ENCODE results near the gene OR52K1. TPM values are rescaled to one million over a fixed set of nuclear protein-coding genes. Genes with fewer than 3 reads are reported as not detected.
A peak's percentile ranks its signal among the peaks of the same experiment; 100 is the strongest.

The OR52K1 gene
- total and polyA plus RNA-seq, 5 donors, result 0.06 TPM; not detected in 4

DNA sequence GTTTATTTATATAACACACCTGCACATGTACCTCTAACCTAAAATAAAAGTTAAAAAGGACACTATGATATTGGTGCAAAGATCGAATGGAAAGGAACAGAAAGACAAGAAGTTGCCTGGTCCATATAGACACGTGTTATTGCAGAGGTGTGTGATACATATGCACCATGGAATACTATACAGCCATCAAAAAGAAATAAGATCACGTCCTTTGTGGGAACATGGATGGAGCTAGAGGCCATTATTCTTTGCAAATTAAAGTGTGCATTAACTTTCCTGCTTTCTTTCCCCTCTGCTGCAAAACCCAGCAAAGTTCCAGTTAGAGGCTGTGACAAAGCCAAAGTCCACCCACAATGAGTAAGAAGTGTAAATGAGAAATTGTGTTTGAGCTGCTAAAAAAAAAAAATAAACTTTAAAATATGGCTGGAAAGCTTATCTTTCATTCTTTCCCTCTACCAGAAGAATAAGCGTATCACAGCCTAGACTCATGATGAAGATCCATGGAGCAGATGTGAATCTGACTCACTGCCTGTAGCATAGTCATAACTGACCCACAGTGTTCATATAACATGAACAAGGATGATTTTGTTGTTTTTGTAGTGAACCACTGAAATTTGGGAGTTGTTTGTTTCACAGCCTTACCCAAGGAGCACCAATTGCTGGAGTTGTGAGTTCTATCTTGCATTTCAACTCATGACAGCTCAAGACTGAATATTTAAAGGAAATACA is 9.6 kb downstream of the OR52K1 start:
- no peaks in the 10 kb centered on the region for H3K9me3 ChIP-seq (ENCODE audit: control insufficient read depth, low read length)
- H3K4me3 ChIP-seq (ENCODE audit: low read length), result no peak overlapping the region
- no peaks in the 10 kb centered on the region for H3K4me1 ChIP-seq (ENCODE audit: control insufficient read depth, insufficient read depth, low read length)
- intact Hi-C loops (cut with DNase I), result loop anchor here in 3 of 4 donors (2.0 to 5.0 kb wide), 2 partner anchors 305 kb away; no protein-coding TSS in a partner anchor
- 83% methylated on average over 4 of the region's 4 CpGs for WGBS
- ATAC-seq (no peak), DNase-seq (no peak)
- no peaks in the 10 kb centered on the region for H3K27me3 ChIP-seq (ENCODE audit: control insufficient read depth, insufficient read depth)
- no peak overlapping the region for H3K27ac ChIP-seq (ENCODE audit: low read length)

GRCh38 chr11:4493480-4493818 is 11.0 kb downstream of the OR52K1 start:
- no peak overlapping the region for H3K4me3 ChIP-seq (ENCODE audit: low read length)
- H3K27ac ChIP-seq (ENCODE audit: low read length), result no peak overlapping the region
- DNase-seq (no peak), ATAC-seq (no peak)
- intact Hi-C loops (cut with DNase I), result loop anchor here in 3 of 4 donors (2.0 to 5.0 kb wide), 2 partner anchors 306 to 307 kb away; no protein-coding TSS in a partner anchor
- peaks cover 2% of the 10 kb centered on the region for H3K27me3 ChIP-seq (ENCODE audit: control insufficient read depth, insufficient read depth)
- 37% methylated on average over 5 of the region's 5 CpGs for WGBS
- no peaks in the 10 kb centered on the region for H3K9me3 ChIP-seq (ENCODE audit: control insufficient read depth, low read length)
- H3K4me1 ChIP-seq (ENCODE audit: control insufficient read depth, insufficient read depth, low read length), result no peaks in the 10 kb centered on the region

GRCh38 chr11:4495487-4495886 is 13.0 kb downstream of the OR52K1 start:
- no peak overlapping the region for H3K27ac ChIP-seq (ENCODE audit: low read length)
- DNase-seq (no peak), ATAC-seq (no peak)
- no peaks in the 10 kb centered on the region for H3K4me1 ChIP-seq (ENCODE audit: control insufficient read depth, insufficient read depth, low read length)
- H3K9me3 ChIP-seq (ENCODE audit: control insufficient read depth, low read length), result no peaks in the 10 kb centered on the region
- intact Hi-C loops (cut with DNase I), result no loop called here
- no peak overlapping the region for H3K4me3 ChIP-seq (ENCODE audit: low read length)
- WGBS, result 46% methylated on average over 7 of the region's 7 CpGs
- peaks cover 2% of the 10 kb centered on the region for H3K27me3 ChIP-seq (ENCODE audit: control insufficient read depth, insufficient read depth)

- WGBS, result 45% methylated on average over 6 of the region's 6 CpGs
- DNase-seq, result no peak
- Histone ChIP-seq H3K9me3 (ENCODE audit: control insufficient read depth, low read length) (no peaks in the 10 kb centered on the region), H3K27ac (ENCODE audit: low read length) (no peak overlapping the region), H3K4me3 (ENCODE audit: low read length) (no peak overlapping the region), H3K27me3 (ENCODE audit: control insufficient read depth, insufficient read depth) (peaks cover 2% of the 10 kb centered on the region), H3K4me1 (ENCODE audit: control insufficient read depth, insufficient read depth, low read length) (no peaks in the 10 kb centered on the region)
- intact Hi-C loops (cut with DNase I), result no loop called here
- no peak for ATAC-seq
These were observed 13.5 kb downstream of the OR52K1 start for GRCh38 chr11:4495986-4496385.

- Histone ChIP-seq H3K27me3 (ENCODE audit: control insufficient read depth, insufficient read depth) (peaks cover 2% of the 10 kb centered on the region), H3K4me3 (ENCODE audit: low read length) (no peak overlapping the region), H3K9me3 (ENCODE audit: control insufficient read depth, low read length) (no peaks in the 10 kb centered on the region), H3K27ac (ENCODE audit: low read length) (no peak overlapping the region), H3K4me1 (ENCODE audit: control insufficient read depth, insufficient read depth, low read length) (no peaks in the 10 kb centered on the region)
- 36% methylated on average over 15 of the region's 15 CpGs for WGBS
- ATAC-seq (no peak), DNase-seq (no peak)
- intact Hi-C loops (cut with DNase I), result no loop called here
These were observed 14.3 kb downstream of the OR52K1 start for GRCh38 chr11:4496557-4497248.

GRCh38 chr11:4508886-4509285 is 26.4 kb downstream of the OR52K1 start:
- Histone ChIP-seq H3K27me3 (ENCODE audit: control insufficient read depth, insufficient read depth) (peaks cover under 1% of the 10 kb centered on the region), H3K4me3 (ENCODE audit: low read length) (no peak overlapping the region), H3K27ac (ENCODE audit: low read length) (no peak overlapping the region), H3K4me1 (ENCODE audit: control insufficient read depth, insufficient read depth, low read length) (no peaks in the 10 kb centered on the region), H3K9me3 (ENCODE audit: control insufficient read depth, low read length) (no peaks in the 10 kb centered on the region)
- intact Hi-C loops (cut with DNase I), result no loop called here
- DNase-seq (no peak), ATAC-seq (no peak)
- 60% methylated on average over 2 of the region's 2 CpGs for WGBS

DNA sequence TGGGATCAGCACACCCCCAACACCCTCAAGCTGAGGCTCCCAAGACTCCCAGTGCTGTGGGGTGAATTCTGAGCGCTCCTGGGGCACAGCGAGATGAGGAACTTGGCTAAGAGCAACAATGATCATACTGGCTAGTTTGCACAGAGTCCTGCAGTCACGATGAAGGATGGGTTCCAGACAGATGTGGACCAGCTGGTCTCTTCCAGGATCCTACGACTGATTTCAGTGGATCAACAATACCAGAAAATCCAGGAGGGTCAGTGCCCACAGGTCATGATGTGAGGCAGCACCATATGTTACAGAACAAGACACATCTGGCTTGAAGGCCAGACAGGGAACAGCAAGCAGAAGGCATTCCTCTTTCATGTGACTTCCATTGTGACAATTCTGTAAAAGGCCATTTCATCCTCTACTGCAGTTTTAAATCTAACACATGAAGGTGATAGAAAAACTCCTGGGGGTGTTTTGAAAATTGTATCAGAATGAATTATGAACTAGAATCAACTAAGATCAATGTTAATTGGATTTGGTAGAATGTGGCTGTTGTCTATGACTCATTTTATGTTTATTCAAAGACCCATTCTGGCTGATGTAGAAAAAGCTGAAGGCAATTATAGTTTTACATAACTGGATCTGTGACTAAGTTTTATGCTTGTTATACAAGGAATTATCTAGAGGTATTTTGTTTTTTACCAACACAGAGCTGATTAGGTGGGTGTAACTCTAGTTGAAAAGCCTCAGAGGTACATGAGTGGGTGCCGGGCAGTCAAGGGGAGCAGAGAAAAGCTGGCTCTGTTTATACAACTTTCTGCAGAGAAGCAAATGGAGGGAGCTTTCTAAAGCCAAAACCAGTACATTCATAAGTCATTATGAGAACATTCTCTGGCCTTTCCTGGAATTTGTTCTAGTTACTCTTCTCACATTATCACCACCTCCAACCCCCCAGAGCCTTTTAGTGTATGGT is 29.1 kb downstream of the OR52K1 start:
- no peaks in the 10 kb centered on the region for H3K9me3 ChIP-seq (ENCODE audit: control insufficient read depth, low read length)
- H3K4me1 ChIP-seq (ENCODE audit: control insufficient read depth, insufficient read depth, low read length), result no peaks in the 10 kb centered on the region
- H3K27me3 ChIP-seq (ENCODE audit: control insufficient read depth, insufficient read depth), result peaks cover 3% of the 10 kb centered on the region
- 71% methylated on average over 5 of the region's 5 CpGs for WGBS
- H3K4me3 ChIP-seq (ENCODE audit: low read length), result no peak overlapping the region
- H3K27ac ChIP-seq (ENCODE audit: low read length), result no peak overlapping the region
- intact Hi-C loops (cut with DNase I), result no loop called here
- ATAC-seq (no peak), DNase-seq (peak in 1 of 3 donors; percentile 11)

DNA sequence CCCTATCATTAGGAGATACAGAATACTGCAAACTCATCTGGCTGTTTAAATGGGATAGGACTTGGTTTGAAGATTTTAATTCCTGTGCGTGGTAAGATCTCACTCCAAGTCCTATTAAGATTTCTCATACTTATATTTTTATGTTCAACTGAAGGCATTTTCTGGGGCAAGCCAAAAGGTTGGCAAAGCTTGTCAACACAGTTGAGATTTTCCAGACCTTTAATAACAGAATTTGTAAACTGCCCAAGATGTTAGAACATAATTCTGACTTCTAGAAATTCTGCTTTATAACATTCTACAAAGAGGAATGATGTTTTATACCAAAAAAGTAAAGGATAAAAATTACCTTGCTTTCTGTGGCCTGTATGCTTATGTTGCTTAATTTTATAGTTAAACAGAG is 31.8 kb downstream of the OR52K1 start:
- H3K9me3 ChIP-seq (ENCODE audit: control insufficient read depth, low read length), result no peaks in the 10 kb centered on the region
- no peak overlapping the region for H3K27ac ChIP-seq (ENCODE audit: low read length)
- no peak overlapping the region for H3K4me3 ChIP-seq (ENCODE audit: low read length)
- H3K4me1 ChIP-seq (ENCODE audit: control insufficient read depth, insufficient read depth, low read length), result no peaks in the 10 kb centered on the region
- intact Hi-C loops (cut with DNase I), result no loop called here
- ATAC-seq (no peak), DNase-seq (no peak)
- H3K27me3 ChIP-seq (ENCODE audit: control insufficient read depth, insufficient read depth), result peaks cover 3% of the 10 kb centered on the region
- 64% methylated on average over 1 of the region's 1 CpG for WGBS

- ATAC-seq (no peak), DNase-seq (no peak)
- WGBS, result 54% methylated on average over 2 of the region's 2 CpGs
- H3K4me1 ChIP-seq (ENCODE audit: control insufficient read depth, insufficient read depth, low read length), result no peaks in the 10 kb centered on the region
- no peaks in the 10 kb centered on the region for H3K27me3 ChIP-seq (ENCODE audit: control insufficient read depth, insufficient read depth)
- no peaks in the 10 kb centered on the region for H3K9me3 ChIP-seq (ENCODE audit: control insufficient read depth, low read length)
- H3K4me3 ChIP-seq (ENCODE audit: low read length), result no peak overlapping the region
- intact Hi-C loops (cut with DNase I), result no loop called here
- H3K27ac ChIP-seq (ENCODE audit: low read length), result no peak overlapping the region
These were observed 39.9 kb downstream of the OR52K1 start for GRCh38 chr11:4522339-4522738.

DNA sequence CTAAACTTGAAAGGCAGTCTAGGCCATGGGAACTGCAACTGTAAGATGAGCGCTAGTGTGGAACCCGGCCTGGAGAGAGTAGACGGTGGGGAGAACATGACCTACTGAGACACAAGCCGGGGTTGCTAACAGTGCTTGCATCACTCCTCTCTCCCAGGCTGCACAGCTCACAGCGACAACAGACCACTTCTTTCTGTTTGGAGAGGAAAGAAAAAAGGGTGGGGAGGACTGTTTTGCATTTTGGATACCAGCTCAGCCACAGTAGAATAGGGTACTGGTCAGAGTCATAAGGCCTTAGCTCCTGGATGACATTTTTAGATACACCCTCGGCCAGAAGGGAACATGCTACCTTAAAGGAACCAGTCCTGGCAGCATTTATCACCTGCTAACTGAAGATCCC is 40.3 kb downstream of the OR52K1 start:
- ATAC-seq (no peak), DNase-seq (no peak)
- H3K4me1 ChIP-seq (ENCODE audit: control insufficient read depth, insufficient read depth, low read length), result no peaks in the 10 kb centered on the region
- no peaks in the 10 kb centered on the region for H3K27me3 ChIP-seq (ENCODE audit: control insufficient read depth, insufficient read depth)
- no peak overlapping the region for H3K4me3 ChIP-seq (ENCODE audit: low read length)
- intact Hi-C loops (cut with DNase I), result no loop called here
- no peak overlapping the region for H3K27ac ChIP-seq (ENCODE audit: low read length)
- 82% methylated on average over 6 of the region's 6 CpGs for WGBS
- H3K9me3 ChIP-seq (ENCODE audit: control insufficient read depth, low read length), result no peaks in the 10 kb centered on the region

DNA sequence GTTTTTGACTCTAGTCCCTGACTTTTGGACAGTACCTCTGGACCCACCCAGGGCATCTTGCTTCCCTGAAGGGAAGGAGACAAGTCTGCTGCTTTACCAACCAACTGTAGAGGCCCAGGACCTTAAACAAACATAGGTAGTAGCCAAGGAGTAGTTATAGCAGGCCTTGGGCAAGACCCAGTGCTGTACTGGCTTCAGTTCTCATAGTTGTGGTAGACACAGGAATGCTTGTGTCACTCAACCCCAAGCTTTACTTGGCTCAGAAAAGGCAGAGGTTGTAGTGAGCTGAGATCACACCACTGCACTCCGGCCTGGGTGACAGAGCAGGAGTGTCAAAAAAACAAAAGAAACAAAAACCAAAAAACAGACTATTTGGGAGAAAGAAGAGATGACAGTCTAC is 41.2 kb downstream of the OR52K1 start:
- H3K4me1 ChIP-seq (ENCODE audit: control insufficient read depth, insufficient read depth, low read length), result no peaks in the 10 kb centered on the region
- WGBS, result 78% methylated on average over 1 of the region's 1 CpG
- no peak for DNase-seq
- H3K27me3 ChIP-seq (ENCODE audit: control insufficient read depth, insufficient read depth), result no peaks in the 10 kb centered on the region
- no peak overlapping the region for H3K27ac ChIP-seq (ENCODE audit: low read length)
- no peak for ATAC-seq
- intact Hi-C loops (cut with DNase I), result no loop called here
- no peaks in the 10 kb centered on the region for H3K9me3 ChIP-seq (ENCODE audit: control insufficient read depth, low read length)
- H3K4me3 ChIP-seq (ENCODE audit: low read length), result no peak overlapping the region

All from right cardiac atrium (tissue), 5 donors.